ENCODE results near the gene ARHGAP33.
A peak's percentile ranks its signal among the peaks of the same experiment; 100 is the strongest.
"Not testable (repeated sequence)": the region's sequence is repeated elsewhere in the genome, so short reads cannot be mapped to it uniquely, and the experiment has no call there.

Gene ARHGAP33

GRCh38 chr19:35792312-35792711 lies 16.9 kb downstream of the ARHGAP33 start:
- no peak for DNase-seq (ENCODE audit: low read depth, low spot score)

- no peak for DNase-seq (ENCODE audit: low read depth, low spot score)
These were observed 17.5 kb downstream of the ARHGAP33 start for GRCh38 chr19:35792888-35793287.

GRCh38 chr19:35793381-35794165 lies 18.2 kb downstream of the ARHGAP33 start:
- no peak for DNase-seq (ENCODE audit: low read depth, low spot score)

GRCh38 chr19:35795564-35795963 lies 20.2 kb downstream of the ARHGAP33 start:
- not testable (repeated sequence) for DNase-seq (ENCODE audit: low read depth, low spot score)

- DNase-seq (ENCODE audit: low read depth, low spot score): no peak
These were observed 21.5 kb downstream of the ARHGAP33 start for GRCh38 chr19:35796645-35797542.

GRCh38 chr19:35797663-35798062 lies 22.3 kb downstream of the ARHGAP33 start:
- DNase-seq (ENCODE audit: low read depth, low spot score): no peak

GRCh38 chr19:35801828-35802227 lies 26.5 kb downstream of the ARHGAP33 start:
- DNase-seq (ENCODE audit: low read depth, low spot score): no peak

GRCh38 chr19:35805526-35806102 lies 30.2 kb downstream of the ARHGAP33 start:
- DNase-seq (ENCODE audit: low read depth, low spot score): no peak

- DNase-seq (ENCODE audit: low read depth, low spot score): no peak
These were observed 31.2 kb downstream of the ARHGAP33 start for GRCh38 chr19:35806597-35806996.

- DNase-seq (ENCODE audit: low read depth, low spot score): no peak
These were observed 32.3 kb downstream of the ARHGAP33 start for GRCh38 chr19:35807633-35808032.

GRCh38 chr19:35811317-35812219 lies 36.2 kb downstream of the ARHGAP33 start:
- DNase-seq (ENCODE audit: low read depth, low spot score): no peak

GRCh38 chr19:35812220-35813042 lies 37.1 kb downstream of the ARHGAP33 start, which contains the start of gene PRODH2:
Gene PRODH2, minus strand, starts transcription at chr19:35812845. Its CDS starts 40 bp downstream, at chr19:35812805.
- no peak for DNase-seq (ENCODE audit: low read depth, low spot score)

GRCh38 chr19:35813043-35813890 lies 37.9 kb downstream of the ARHGAP33 start:
- no peak for DNase-seq (ENCODE audit: low read depth, low spot score)

GRCh38 chr19:35816262-35816661 lies 40.9 kb downstream of the ARHGAP33 start:
- DNase-seq (ENCODE audit: low read depth, low spot score): peak; percentile 17

- DNase-seq (ENCODE audit: low read depth, low spot score): no peak
These were observed 41.5 kb downstream of the ARHGAP33 start for GRCh38 chr19:35816846-35817245.

- DNase-seq (ENCODE audit: low read depth, low spot score): no peak
These were observed 43.1 kb downstream of the ARHGAP33 start for GRCh38 chr19:35818445-35818844.

GRCh38 chr19:35822579-35822978 lies 47.2 kb downstream of the ARHGAP33 start:
- DNase-seq (ENCODE audit: low read depth, low spot score): no peak

- no peak for DNase-seq (ENCODE audit: low read depth, low spot score)
These were observed 48.8 kb downstream of the ARHGAP33 start for GRCh38 chr19:35824150-35824549.

GRCh38 chr19:35828692-35829301 lies 53.4 kb downstream of the ARHGAP33 start:
- DNase-seq (ENCODE audit: low read depth, low spot score): no peak
